ENCODE results near the gene SSTR5.

DNA sequence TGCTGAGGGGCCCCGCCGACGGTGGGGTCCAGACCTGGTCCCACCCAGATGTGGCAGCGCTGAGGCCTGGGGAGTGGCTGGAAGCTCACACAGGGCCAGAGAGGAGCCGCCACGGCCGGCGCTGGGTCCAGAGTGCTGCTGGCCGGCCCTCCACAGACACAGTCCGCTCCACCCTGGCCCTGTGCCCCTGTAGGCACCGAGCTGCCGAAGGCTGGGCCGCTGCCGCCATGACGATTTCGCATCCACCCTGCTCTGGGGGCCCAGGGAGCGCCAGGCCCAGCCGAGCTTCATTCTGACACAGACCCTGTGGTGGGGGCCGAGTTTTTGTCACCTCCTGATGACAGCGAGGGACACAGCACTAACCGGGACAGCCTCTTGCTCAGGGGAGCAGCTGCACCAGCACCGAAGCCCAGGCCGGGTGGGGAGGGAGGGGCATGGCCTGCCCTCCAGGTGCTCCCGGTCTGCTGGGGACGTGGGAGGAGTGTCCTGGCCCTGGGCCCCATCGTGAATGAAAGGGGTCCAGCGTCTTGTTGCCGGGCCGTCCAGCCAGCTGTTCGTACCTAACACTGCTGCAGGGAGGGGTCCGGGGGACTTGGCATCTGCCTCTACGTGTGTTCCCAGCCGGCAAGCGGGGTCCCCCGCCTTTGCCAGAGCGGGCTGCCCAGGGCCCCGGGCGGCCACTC, 27.1 kb upstream of the SSTR5 start:
- TF ChIP-seq POLR2A (IDR thresholded peaks at IDR 0.05) (no peak), CTCF (IDR thresholded peaks at IDR 0.05) (no peak), EP300 (IDR thresholded peaks at IDR 0.05) (no peak)

Measured in upper lobe of left lung (tissue), 4 donors.